Neural progenitor cell (in vitro differentiated cells): ENCODE measurements around the gene FCGR3B. TPM values are rescaled to one million over a fixed set of nuclear protein-coding genes. Genes with fewer than 3 reads are reported as not detected.
"Not testable (repeated sequence)": the region's sequence is repeated elsewhere in the genome, so short reads cannot be mapped to it uniquely, and the experiment has no call there.

Source experiments
- DNase-seq: peaks from one replicate; pipeline ENCODE4 v3.0.0-alpha.2; 2016; ENCODE audit warnings: low spot score
- H2AFZ ChIP-seq: fragments of 200-600 bp; sonication (generic); replicated peaks from 2 replicates; pipeline ENCODE4 v1.6.1; 2016; ENCODE audit warnings: antibody characterized with exemption
- H3F3A ChIP-seq: fragments of 200-600 bp; sonication (generic); 2 replicates; pipeline ENCODE4 v1.6.1; 2016; ENCODE audit warnings: antibody characterized with exemption, low read depth
- H3K27ac ChIP-seq: fragments of 200-600 bp; sonication (generic); 2 replicates; pipeline ENCODE4 v1.5.1; 2016; ENCODE audit warnings: mild to moderate bottlenecking
- H3K27me3 ChIP-seq: fragments of 200-600 bp; sonication (generic); 2 replicates; pipeline ENCODE4 v1.6.1; 2016; ENCODE audit warnings: mild to moderate bottlenecking, moderate library complexity
- H3K36me3 ChIP-seq: fragments of 200-600 bp; sonication (generic); 2 replicates; pipeline ENCODE4 v1.5.1; 2016
- H3K4me1 ChIP-seq: fragments of 200-600 bp; sonication (generic); 2 replicates; pipeline ENCODE4 v1.6.1; 2016; ENCODE audit warnings: mixed run types
- H3K4me2 ChIP-seq: fragments of 200-600 bp; sonication (generic); 2 replicates; pipeline ENCODE4 v1.6.1; 2016
- H3K4me3 ChIP-seq: fragments of 200-600 bp; sonication (generic); 2 replicates; pipeline ENCODE4 v1.5.1; 2016
- H3K79me2 ChIP-seq: fragments of 200-600 bp; sonication (generic); 2 replicates; pipeline ENCODE4 v1.6.1; 2016; ENCODE audit warnings: low read depth
- H3K9ac ChIP-seq: fragments of 200-600 bp; sonication (generic); 2 replicates; pipeline ENCODE4 v1.6.1; 2016
- H3K9me3 ChIP-seq: fragments of 200-600 bp; sonication (generic); 2 replicates; pipeline ENCODE4 v1.5.1; 2016; ENCODE audit warnings: low read depth
- H4K20me1 ChIP-seq: fragments of 200-600 bp; sonication (generic); 2 replicates; pipeline ENCODE4 v1.6.1; 2016; ENCODE audit warnings: low read depth
- H3K27ac Mint-ChIP-seq: 3 replicates; pipeline ENCODE4 v1.8.0; 2021; ENCODE audit warnings: mixed read lengths
- H3K27me3 Mint-ChIP-seq: 2 replicates; pipeline ENCODE4 v1.8.0; 2022; ENCODE audit warnings: low read depth, mild to moderate bottlenecking, inconsistent platforms, moderate library complexity, mixed read lengths; ENCODE audit not compliant: insufficient read depth
- H3K36me3 Mint-ChIP-seq: 3 replicates; pipeline ENCODE4 v1.8.0; 2021; ENCODE audit warnings: mixed read lengths
- H3K4me1 Mint-ChIP-seq: 3 replicates; pipeline ENCODE4 v1.8.0; 2021; ENCODE audit warnings: mixed read lengths
- H3K4me3 Mint-ChIP-seq: 3 replicates; pipeline ENCODE4 v1.8.0; 2021; ENCODE audit warnings: mild to moderate bottlenecking, moderate library complexity, mixed read lengths
- H3K9me3 Mint-ChIP-seq: 3 replicates; pipeline ENCODE4 v1.8.0; 2020; ENCODE audit warnings: mixed read lengths
- total RNA-seq: library from RNA; depleted of rRNA; stranded (reverse); fragments of >200 nt; gene quantifications from 2 replicates; pipeline ENCODE4 v1.2.3, GENCODE V29; 2015; ENCODE audit warnings: low replicate concordance

Gene FCGR3B
- total RNA-seq, 1 donor from 2014 or later = not detected

GRCh38 chr1:161662684-161663339 lies 31.8 kb upstream of the FCGR3B start, which contains the start of gene FCGR2B:
FCGR2B (plus strand) TSS chr1:161663143; CDS start chr1:161663242, 99 bp downstream.
- not testable (repeated sequence) for H3K4me2 ChIP-seq, H3K9me3 ChIP-seq, H3K4me1 Mint-ChIP-seq, H2AFZ ChIP-seq, H3K27ac ChIP-seq, H3K27me3 Mint-ChIP-seq, H3K27me3 ChIP-seq, H3K36me3 Mint-ChIP-seq, H3K9me3 Mint-ChIP-seq, H3K4me3 Mint-ChIP-seq, H3K9ac ChIP-seq, DNase-seq, H3K27ac Mint-ChIP-seq, H3K79me2 ChIP-seq, H3K4me3 ChIP-seq, H3F3A ChIP-seq, H3K36me3 ChIP-seq, H3K4me1 ChIP-seq, H4K20me1 ChIP-seq

- not testable (repeated sequence) for H4K20me1 ChIP-seq, H3K9ac ChIP-seq, H3K27ac ChIP-seq, H3K9me3 Mint-ChIP-seq, H3K4me1 ChIP-seq, H3K4me3 ChIP-seq, H3K4me2 ChIP-seq, H2AFZ ChIP-seq, H3K27me3 Mint-ChIP-seq, H3K36me3 Mint-ChIP-seq, H3K36me3 ChIP-seq, H3K4me1 Mint-ChIP-seq, H3K79me2 ChIP-seq, H3F3A ChIP-seq, DNase-seq, H3K27me3 ChIP-seq, H3K4me3 Mint-ChIP-seq, H3K27ac Mint-ChIP-seq, H3K9me3 ChIP-seq
Observed at GRCh38 chr1:161661660-161662311, 30.8 kb upstream of the FCGR3B start.

- not testable (repeated sequence) for H3K4me1 Mint-ChIP-seq, H3K79me2 ChIP-seq, H3K9me3 Mint-ChIP-seq, H4K20me1 ChIP-seq, H3K9me3 ChIP-seq, H3K4me3 ChIP-seq, H3K4me2 ChIP-seq, H3K27me3 ChIP-seq, H3K27ac Mint-ChIP-seq, DNase-seq, H3K4me1 ChIP-seq, H3K4me3 Mint-ChIP-seq, H3K27ac ChIP-seq, H3F3A ChIP-seq, H3K36me3 Mint-ChIP-seq, H3K9ac ChIP-seq, H3K27me3 Mint-ChIP-seq, H2AFZ ChIP-seq, H3K36me3 ChIP-seq
Observed at GRCh38 chr1:161658524-161658923, 27.5 kb upstream of the FCGR3B start.

- H3K4me2 ChIP-seq, H3K79me2 ChIP-seq, H3K4me1 Mint-ChIP-seq, H3K4me1 ChIP-seq, H3K4me3 ChIP-seq, H3K9me3 Mint-ChIP-seq, H3K27me3 Mint-ChIP-seq, H2AFZ ChIP-seq, H3K4me3 Mint-ChIP-seq, H3K36me3 ChIP-seq, H4K20me1 ChIP-seq, H3K27me3 ChIP-seq, H3K36me3 Mint-ChIP-seq, H3F3A ChIP-seq, H3K9ac ChIP-seq, H3K27ac ChIP-seq, DNase-seq, H3K27ac Mint-ChIP-seq, H3K9me3 ChIP-seq: not testable (repeated sequence)
Observed at GRCh38 chr1:161653971-161654370, 23.0 kb upstream of the FCGR3B start.

- not testable (repeated sequence) for H3K4me3 ChIP-seq, H3K27ac Mint-ChIP-seq, H3K9me3 Mint-ChIP-seq, H2AFZ ChIP-seq, H3K4me3 Mint-ChIP-seq, H3K27ac ChIP-seq, H3K36me3 ChIP-seq, H3K9me3 ChIP-seq, H3K4me1 Mint-ChIP-seq, H3K27me3 ChIP-seq, H3K4me1 ChIP-seq, H3K36me3 Mint-ChIP-seq, DNase-seq, H3F3A ChIP-seq, H3K9ac ChIP-seq, H3K4me2 ChIP-seq, H4K20me1 ChIP-seq, H3K79me2 ChIP-seq, H3K27me3 Mint-ChIP-seq
Observed at GRCh38 chr1:161653541-161653940, 22.6 kb upstream of the FCGR3B start.
